Peyer's patch (tissue), 4 donors: ENCODE results near the gene TGFB1. TPM values are rescaled to one million over a fixed set of nuclear protein-coding genes. Genes with fewer than 3 reads are reported as not detected.
"Not testable (repeated sequence)": the region's sequence is repeated elsewhere in the genome, so short reads cannot be mapped to it uniquely, and the experiment has no call there.

Experiments
- DNase-seq, 3 donors: peaks; one replicate each; pipeline ENCODE4 v3.0.0-alpha.2; 2017 to 2019
- H3K27ac ChIP-seq, 4 donors: fragments of 200-600 bp; sonication (generic); one replicate each; pipeline ENCODE4 v1.5.1; 2016 to 2019
- H3K27me3 ChIP-seq, 2 donors: fragments of 200-600 bp; sonication (generic); one replicate each; pipeline ENCODE4 v1.5.1; 2019
- H3K36me3 ChIP-seq, 3 donors: fragments of 200-600 bp; sonication (generic); one replicate each; pipeline ENCODE4 v1.5.1; 2016 to 2019
- H3K4me1 ChIP-seq, 4 donors: fragments of 200-600 bp; sonication (generic); one replicate each; pipeline ENCODE4 v1.5.1; 2016 to 2019
- H3K4me3 ChIP-seq, 4 donors: fragments of 200-600 bp; sonication (generic); 1 replicate in 3 of 4; 2 replicates in 1 of 4; pipeline ENCODE4 v1.5.1; 2016 to 2019; ENCODE audit warnings: mild to moderate bottlenecking in 1 of 4
- H3K9me3 ChIP-seq, 4 donors: fragments of 200-600 bp; sonication (generic); one replicate each; pipeline ENCODE4 v1.5.1; 2016 to 2019; ENCODE audit warnings: mild to moderate bottlenecking in 1 of 4
- CTCF ChIP-seq, 6 experiments: fragments of 450-650 bp in 4 of 6; fragments of 200-600 bp in 2 of 6; sonication (generic) in 1 of 6; IDR thresholded peaks; one replicate each; pipeline ENCODE4 v1.5.1; 2017 to 2019; ENCODE audit warnings: antibody characterized with exemption in 6 of 6, mild to moderate bottlenecking in 3 of 6, moderate library complexity in 1 of 6
- POLR2A ChIP-seq, 2 donors: fragments of 450-650 bp; IDR thresholded peaks; one replicate each; pipeline ENCODE4 v1.5.1; 2017; ENCODE audit warnings: antibody characterized with exemption in 2 of 2, mild to moderate bottlenecking in 2 of 2, moderate library complexity in 2 of 2
- total RNA-seq, 4 donors: library from RNA; depleted of rRNA; stranded (reverse); fragments of >200 nt; gene quantifications; one replicate each; pipeline ENCODE4 v1.1.0, GENCODE V29; 2016

The TGFB1 gene
- total RNA-seq, 4 donors from 2014 or later, result 6.8 to 80.9 (median 22.9) TPM

- peaks cover 0 to 4% of the 10 kb centered on the region in 2 donors for H3K27me3 ChIP-seq
Measured at GRCh38 chr19:41350735-41351338, 2.9 kb downstream of the TGFB1 start.

GRCh38 chr19:41346916-41347315, 6.8 kb downstream of the TGFB1 start:
- not testable (repeated sequence) for H3K27ac ChIP-seq, H3K4me3 ChIP-seq, H3K27me3 ChIP-seq, H3K9me3 ChIP-seq, DNase-seq
- Histone ChIP-seq H3K36me3 (peaks cover 0 to 38% (median 0%) of the 10 kb centered on the region in 3 donors), H3K4me1 (peaks cover 0 to 21% (median 5%) of the 10 kb centered on the region in 4 donors)

More at GRCh38 chr19:41350735-41351338, 2.9 kb downstream of the TGFB1 start:
- DNase-seq, result no peak
- H3K36me3 ChIP-seq, result peaks cover 0 to 21% (median 0%) of the 10 kb centered on the region in 3 donors
- TF ChIP-seq CTCF (IDR thresholded peaks at IDR 0.05) (no peak), POLR2A (IDR thresholded peaks at IDR 0.05) (no peak)
- H3K4me3 ChIP-seq, result peak overlapping the region; percentile 84 to 91 (median 88)
- H3K27ac ChIP-seq, result peak overlapping the region; percentile 84 to 99 (median 92)
- peaks cover 0 to 22% (median 8%) of the 10 kb centered on the region in 4 donors for H3K4me1 ChIP-seq
- no peaks in the 10 kb centered on the region for H3K9me3 ChIP-seq

- DNase-seq, result no peak
- Histone ChIP-seq H3K36me3 (peaks cover 0 to 55% (median 0%) of the 10 kb centered on the region in 3 donors), H3K4me1 (peaks cover 0 to 9% (median 0%) of the 10 kb centered on the region in 4 donors), H3K27ac (no peak overlapping the region), H3K9me3 (no peaks in the 10 kb centered on the region), H3K4me3 (no peak overlapping the region), H3K27me3 (no peaks in the 10 kb centered on the region)
- no peak for TF ChIP-seq POLR2A (IDR thresholded peaks at IDR 0.05)
- TF ChIP-seq CTCF (IDR thresholded peaks at IDR 0.05), result no peak
Measured at GRCh38 chr19:41344162-41344561, 9.6 kb downstream of the TGFB1 start.

GRCh38 chr19:41341669-41342490, 11.8 kb downstream of the TGFB1 start:
- H3K36me3 ChIP-seq, result peaks cover 0 to 44% (median 0%) of the 10 kb centered on the region in 3 donors

GRCh38 chr19:41339936-41340335, 13.8 kb downstream of the TGFB1 start:
- no peaks in the 10 kb centered on the region for H3K9me3 ChIP-seq
- H3K27ac ChIP-seq, result no peak overlapping the region
- H3K4me1 ChIP-seq, result peaks cover 0 to 15% (median 4%) of the 10 kb centered on the region in 4 donors
- peaks cover 0 to 39% (median 0%) of the 10 kb centered on the region in 3 donors for H3K36me3 ChIP-seq
- no peaks in the 10 kb centered on the region for H3K27me3 ChIP-seq
- no peak overlapping the region for H3K4me3 ChIP-seq
- TF ChIP-seq POLR2A (IDR thresholded peaks at IDR 0.05) (no peak), CTCF (IDR thresholded peaks at IDR 0.05) (no peak)
- DNase-seq, result no peak

More at GRCh38 chr19:41341669-41342490, 11.8 kb downstream of the TGFB1 start:
- peak in 1 of 3 donors; percentile 72 for DNase-seq
- no peaks in the 10 kb centered on the region for H3K9me3 ChIP-seq
- TF ChIP-seq POLR2A (IDR thresholded peaks at IDR 0.05), result no peak
- TF ChIP-seq CTCF (IDR thresholded peaks at IDR 0.05), result peak in 4 of 6 experiments; percentile 14 to 56 (median 44)
- H3K4me1 ChIP-seq, result peaks cover 0 to 9% (median 0%) of the 10 kb centered on the region in 4 donors
- no peak overlapping the region for H3K4me3 ChIP-seq
- no peaks in the 10 kb centered on the region for H3K27me3 ChIP-seq
- peak overlapping the region in 1 of 4 donors; percentile 20 for H3K27ac ChIP-seq

- Histone ChIP-seq H3K4me3 (no peak overlapping the region), H3K27ac (peak overlapping the region in 2 of 4 donors; percentile 39 to 57), H3K4me1 (peaks cover 0 to 13% (median 8%) of the 10 kb centered on the region in 4 donors), H3K27me3 (no peaks in the 10 kb centered on the region), H3K36me3 (peaks cover 0 to 35% (median 0%) of the 10 kb centered on the region in 3 donors), H3K9me3 (no peaks in the 10 kb centered on the region)
- TF ChIP-seq POLR2A (IDR thresholded peaks at IDR 0.05) (no peak), CTCF (IDR thresholded peaks at IDR 0.05) (no peak)
- no peak for DNase-seq
Measured at GRCh38 chr19:41335467-41335866, 18.3 kb downstream of the TGFB1 start.
